Cardiac fibroblast (primary cell): Measurements from ENCODE around the gene RGPD3.
"Not testable (repeated sequence)": the region's sequence is repeated elsewhere in the genome, so short reads cannot be mapped to it uniquely, and the experiment has no call there.

ENCODE experiments used
- DNase-seq, 2 donors: peaks; one replicate each; pipeline versions ENCODE4 v3.0.0 to v3.0.0-alpha.2; 2010; ENCODE audit warnings: low read depth in 2 of 2
- H3K4me3 ChIP-seq, 2 donors: replicated peaks in 1 of 2; 1 replicate in 1 of 2; 2 replicates in 1 of 2; pipeline ENCODE4 v1.5.1; 2011; ENCODE audit warnings: low read depth in 2 of 2, low read length in 2 of 2, mild to moderate bottlenecking in 2 of 2, moderate library complexity in 1 of 2
- TF ChIP-seq, protein P1 (sequence below): IDR thresholded peaks from one replicate; pipeline ENCODE4 v1.5.1; 2011; ENCODE audit warnings: low read depth, mild to moderate bottlenecking, low read length, inconsistent platforms

RGPD3 gene

DNA sequence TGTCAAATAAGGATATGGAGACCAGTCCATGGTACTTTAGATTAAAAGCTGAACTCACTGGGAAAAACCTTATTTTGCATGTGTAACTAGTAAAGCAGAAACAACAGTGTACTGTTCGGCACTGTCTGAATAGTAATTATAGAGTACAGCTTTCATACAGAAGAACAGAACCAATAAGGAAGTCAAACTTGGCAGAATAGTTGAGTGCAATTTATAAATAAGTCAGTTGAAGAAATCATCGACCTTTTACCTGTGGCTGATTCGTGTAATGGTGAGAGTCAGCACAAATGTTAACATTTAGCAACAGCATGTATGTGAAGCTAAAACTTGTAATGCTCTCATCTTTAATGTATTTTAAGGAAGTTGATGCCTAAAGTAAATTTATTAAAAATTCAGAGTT is 99.0 kb downstream of the RGPD3 start:
- H3K4me3 ChIP-seq, DNase-seq: not testable (repeated sequence)

DNA sequence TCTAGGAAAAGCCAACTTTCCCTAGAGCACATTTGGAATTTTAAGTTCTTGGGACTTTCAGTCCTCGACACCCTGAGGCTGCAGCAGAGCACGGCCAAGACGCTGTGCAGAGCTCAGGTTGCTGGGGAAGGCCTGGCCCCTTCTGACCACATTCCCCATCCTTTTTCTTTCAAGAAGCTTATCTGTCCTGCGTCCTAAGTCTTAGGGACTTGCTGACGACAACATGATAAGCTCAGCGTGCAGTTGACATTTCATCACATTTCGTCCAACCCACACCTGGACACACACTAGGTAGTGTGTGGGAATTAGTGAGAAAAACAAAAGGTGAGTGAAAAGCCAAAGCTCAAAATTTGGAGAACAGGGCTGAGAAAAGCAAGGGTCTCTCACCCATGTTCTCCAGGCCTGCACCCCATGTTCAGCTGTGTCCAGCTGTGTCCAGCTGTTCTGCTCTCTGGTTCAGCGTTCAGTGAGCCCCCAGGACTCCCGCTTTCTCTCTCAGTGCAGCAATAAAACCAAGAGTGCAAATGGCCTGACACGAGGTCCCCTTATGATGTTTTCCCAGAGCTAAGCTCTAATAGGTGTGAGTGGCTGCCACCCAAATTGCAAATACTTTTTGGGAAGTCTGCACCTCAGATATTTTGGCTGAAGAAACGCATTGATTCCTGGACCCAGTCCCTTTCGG is 101.9 kb downstream of the RGPD3 start:
- no peak for DNase-seq
- TF ChIP-seq, protein P1, sequence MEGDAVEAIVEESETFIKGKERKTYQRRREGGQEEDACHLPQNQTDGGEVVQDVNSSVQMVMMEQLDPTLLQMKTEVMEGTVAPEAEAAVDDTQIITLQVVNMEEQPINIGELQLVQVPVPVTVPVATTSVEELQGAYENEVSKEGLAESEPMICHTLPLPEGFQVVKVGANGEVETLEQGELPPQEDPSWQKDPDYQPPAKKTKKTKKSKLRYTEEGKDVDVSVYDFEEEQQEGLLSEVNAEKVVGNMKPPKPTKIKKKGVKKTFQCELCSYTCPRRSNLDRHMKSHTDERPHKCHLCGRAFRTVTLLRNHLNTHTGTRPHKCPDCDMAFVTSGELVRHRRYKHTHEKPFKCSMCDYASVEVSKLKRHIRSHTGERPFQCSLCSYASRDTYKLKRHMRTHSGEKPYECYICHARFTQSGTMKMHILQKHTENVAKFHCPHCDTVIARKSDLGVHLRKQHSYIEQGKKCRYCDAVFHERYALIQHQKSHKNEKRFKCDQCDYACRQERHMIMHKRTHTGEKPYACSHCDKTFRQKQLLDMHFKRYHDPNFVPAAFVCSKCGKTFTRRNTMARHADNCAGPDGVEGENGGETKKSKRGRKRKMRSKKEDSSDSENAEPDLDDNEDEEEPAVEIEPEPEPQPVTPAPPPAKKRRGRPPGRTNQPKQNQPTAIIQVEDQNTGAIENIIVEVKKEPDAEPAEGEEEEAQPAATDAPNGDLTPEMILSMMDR: no peak
- no peak overlapping the region for H3K4me3 ChIP-seq

DNA sequence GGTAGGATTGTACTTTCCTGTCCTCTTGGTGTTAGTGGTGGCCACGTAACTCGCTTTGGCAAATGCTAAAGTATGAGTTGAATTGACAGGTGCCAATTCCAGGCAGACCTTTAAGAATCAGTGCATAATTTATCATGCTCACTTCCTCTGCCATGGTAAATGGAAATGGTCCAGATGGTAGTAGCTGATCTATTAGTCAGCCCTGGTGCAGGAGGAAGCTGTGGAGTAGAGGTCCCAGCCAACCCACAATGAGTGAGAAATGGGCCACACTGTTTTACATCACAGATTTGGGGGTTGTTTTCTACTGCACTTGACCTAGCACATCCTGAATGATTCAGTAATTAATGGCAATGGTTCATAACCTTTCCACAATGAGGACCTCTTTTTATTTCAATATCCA is 104.4 kb downstream of the RGPD3 start:
- H3K4me3 ChIP-seq: no peak overlapping the region
- TF ChIP-seq, protein P1: no peak

DNA sequence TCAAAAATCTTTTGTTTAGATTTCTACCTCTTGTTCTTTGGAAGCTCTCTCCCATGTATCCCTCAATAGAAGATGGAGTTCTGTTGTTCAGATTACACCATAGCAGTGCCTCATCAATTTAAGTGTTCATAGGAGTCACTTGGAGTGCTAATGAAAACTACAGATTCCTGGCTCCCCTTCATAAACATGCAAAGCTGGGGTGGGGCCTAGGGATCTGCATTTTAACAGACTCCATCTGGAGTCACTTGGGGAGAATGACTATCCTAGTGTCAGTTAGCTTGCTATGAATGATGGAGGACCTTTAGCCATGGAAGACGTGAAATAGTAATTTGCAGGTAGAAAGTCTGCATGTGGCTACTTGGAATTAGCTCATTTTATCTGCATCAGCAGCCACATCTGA is 105.4 kb downstream of the RGPD3 start:
- no peak for DNase-seq
- TF ChIP-seq, protein P1: no peak
- H3K4me3 ChIP-seq: no peak overlapping the region

More for the DNA sequence above, 104.4 kb downstream of the RGPD3 start:
- DNase-seq: no peak

DNA sequence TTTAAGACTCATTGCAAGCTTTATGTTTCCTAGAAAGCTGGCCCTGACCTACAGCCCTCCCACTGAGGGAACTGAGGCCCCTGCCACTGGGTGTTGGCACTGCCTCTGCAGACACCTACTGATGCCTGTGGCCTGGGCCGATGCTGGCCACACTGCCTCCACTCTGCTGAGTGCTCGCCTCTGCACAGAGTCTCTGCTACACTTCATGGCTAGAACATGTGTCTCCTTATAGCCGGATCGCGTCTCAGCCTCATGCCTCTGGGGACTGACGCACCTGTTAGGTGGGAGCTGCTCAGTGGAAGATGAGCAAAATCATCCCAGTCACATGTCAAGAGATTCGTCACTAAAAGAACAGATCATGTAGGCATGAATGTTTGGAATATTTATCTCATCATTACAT is 108.7 kb downstream of the RGPD3 start:
- H3K4me3 ChIP-seq: no peak overlapping the region
- DNase-seq: no peak
- TF ChIP-seq, protein P1: no peak

DNA sequence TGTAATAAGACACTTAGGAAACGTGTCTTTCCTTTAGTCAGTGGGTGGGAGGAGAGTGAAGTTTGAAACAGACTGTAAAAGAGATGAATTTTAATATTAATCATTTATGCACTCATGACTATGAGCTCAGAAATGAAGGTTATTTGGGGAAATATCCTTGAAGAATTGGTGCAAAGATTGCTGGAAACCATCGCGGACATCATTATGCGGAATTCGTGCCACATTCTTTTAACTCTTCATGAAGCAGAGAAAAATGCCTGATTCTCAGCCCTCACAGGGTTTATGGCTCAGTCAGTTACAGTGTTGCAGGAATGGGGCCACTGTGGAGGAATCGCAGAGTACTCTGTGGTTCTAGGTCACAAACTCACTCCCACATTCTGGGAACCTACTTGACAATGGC is 109.7 kb downstream of the RGPD3 start:
- TF ChIP-seq, protein P1: no peak
- no peak for DNase-seq
- H3K4me3 ChIP-seq: no peak overlapping the region

DNA sequence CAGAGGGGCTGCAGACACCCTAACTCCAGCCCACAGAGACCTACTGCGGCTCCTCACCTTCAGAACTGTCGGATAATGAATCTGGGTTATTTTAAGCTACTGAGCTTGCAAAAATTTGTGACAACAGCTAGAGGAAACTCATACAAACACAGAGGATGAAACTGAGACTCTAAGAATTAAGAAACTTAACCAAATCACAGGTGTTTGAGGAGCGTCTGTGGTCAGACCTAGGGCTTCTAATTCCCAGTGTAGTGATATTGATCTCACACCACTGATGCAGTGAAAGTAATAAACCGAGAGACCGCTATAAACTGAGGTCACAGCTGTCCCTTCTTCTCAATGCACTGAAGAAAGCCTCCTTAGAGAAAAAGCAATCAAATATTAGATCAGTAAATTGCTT is 110.1 kb downstream of the RGPD3 start:
- DNase-seq: no peak
- H3K4me3 ChIP-seq: no peak overlapping the region
- TF ChIP-seq, protein P1: no peak
